Ovary (tissue), 3 donors: ENCODE results near the gene ADAMTSL3.

Experiments used
- POLR2A ChIP-seq: fragments of 450-650 bp; IDR thresholded peaks from one replicate; pipeline ENCODE4 v1.6.1; 2017; ENCODE audit warnings: antibody characterized with exemption, mild to moderate bottlenecking, moderate library complexity
- TF ChIP-seq, protein P1 (sequence below), 3 donors: fragments of 450-650 bp in 2 of 3; fragments of 200-600 bp in 1 of 3; IDR thresholded peaks; one replicate each; pipeline versions ENCODE4 v1.5.1 to v1.8.0; 2016 to 2022; ENCODE audit warnings: antibody characterized with exemption in 3 of 3, mild to moderate bottlenecking in 1 of 3
- donor health status: DM: no; HTN: no; CAD: no.

- TF ChIP-seq, protein P1, sequence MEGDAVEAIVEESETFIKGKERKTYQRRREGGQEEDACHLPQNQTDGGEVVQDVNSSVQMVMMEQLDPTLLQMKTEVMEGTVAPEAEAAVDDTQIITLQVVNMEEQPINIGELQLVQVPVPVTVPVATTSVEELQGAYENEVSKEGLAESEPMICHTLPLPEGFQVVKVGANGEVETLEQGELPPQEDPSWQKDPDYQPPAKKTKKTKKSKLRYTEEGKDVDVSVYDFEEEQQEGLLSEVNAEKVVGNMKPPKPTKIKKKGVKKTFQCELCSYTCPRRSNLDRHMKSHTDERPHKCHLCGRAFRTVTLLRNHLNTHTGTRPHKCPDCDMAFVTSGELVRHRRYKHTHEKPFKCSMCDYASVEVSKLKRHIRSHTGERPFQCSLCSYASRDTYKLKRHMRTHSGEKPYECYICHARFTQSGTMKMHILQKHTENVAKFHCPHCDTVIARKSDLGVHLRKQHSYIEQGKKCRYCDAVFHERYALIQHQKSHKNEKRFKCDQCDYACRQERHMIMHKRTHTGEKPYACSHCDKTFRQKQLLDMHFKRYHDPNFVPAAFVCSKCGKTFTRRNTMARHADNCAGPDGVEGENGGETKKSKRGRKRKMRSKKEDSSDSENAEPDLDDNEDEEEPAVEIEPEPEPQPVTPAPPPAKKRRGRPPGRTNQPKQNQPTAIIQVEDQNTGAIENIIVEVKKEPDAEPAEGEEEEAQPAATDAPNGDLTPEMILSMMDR (IDR thresholded peaks at IDR 0.05), result no peak
- no peak for TF ChIP-seq POLR2A
These were observed 62.7 kb downstream of the ADAMTSL3 start for GRCh38 chr15:83716605-83717004.
